COLO668 (cell line): Measurements from ENCODE around the gene RAB29.
"Not testable (repeated sequence)": the region's sequence is repeated elsewhere in the genome, so short reads cannot be mapped to it uniquely, and the experiment has no call there.

Source experiments
- DNase-seq: peaks from one replicate; lab custom pipeline; 2025; ENCODE audit not compliant: unreplicated experiment; lab: John Stamatoyannopoulos, UW

The RAB29 gene

DNA sequence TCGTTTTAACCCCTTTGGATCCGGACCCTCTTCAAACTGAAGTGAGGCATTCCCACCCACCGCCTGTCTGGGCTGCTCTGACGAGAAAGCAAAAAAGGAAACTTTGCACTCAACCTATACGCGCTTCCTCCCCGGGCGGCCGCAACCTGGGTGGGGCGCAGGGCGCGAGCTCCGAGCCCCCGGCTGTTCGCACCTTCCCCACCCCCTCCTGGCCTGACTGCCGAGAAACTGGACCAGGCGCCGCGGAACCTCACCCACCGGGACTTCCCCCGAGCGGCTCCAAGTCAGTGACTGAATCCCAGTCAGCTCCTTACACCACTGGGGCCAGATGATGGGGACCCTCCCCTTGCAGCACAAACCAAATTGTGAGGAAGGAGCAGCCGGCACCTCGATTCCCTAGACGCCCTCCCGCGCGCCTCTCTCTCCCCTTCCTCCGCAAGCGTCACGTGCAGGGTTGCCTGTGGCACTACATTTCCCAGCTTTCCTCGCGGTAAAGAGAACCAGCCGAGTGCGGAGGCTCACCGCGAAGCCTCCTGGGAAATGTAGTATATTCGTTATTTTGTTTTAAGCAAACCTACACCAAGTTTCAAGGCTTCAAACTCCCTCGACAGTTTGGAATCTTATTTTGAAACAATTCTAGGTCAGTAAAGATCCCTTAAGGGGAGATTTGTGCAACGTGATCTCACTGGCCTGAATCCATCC is at the start of gene RAB29:
Gene RAB29 (minus strand): TSS at position 468 of the 702 bp plus-strand sequence. CDS start 526 bp downstream, outside the sequence.
- peak; percentile 84 for DNase-seq

GRCh38 chr1:205824180-205824579 is 48.9 kb upstream of the RAB29 start:
- DNase-seq, result no peak

- DNase-seq, result not testable (repeated sequence)
Observed at GRCh38 chr1:205823260-205823659, 48.0 kb upstream of the RAB29 start.

- no peak for DNase-seq
Observed at GRCh38 chr1:205822397-205822796, 47.1 kb upstream of the RAB29 start.

- no peak for DNase-seq
Observed at GRCh38 chr1:205817988-205818387, 42.7 kb upstream of the RAB29 start.

DNA sequence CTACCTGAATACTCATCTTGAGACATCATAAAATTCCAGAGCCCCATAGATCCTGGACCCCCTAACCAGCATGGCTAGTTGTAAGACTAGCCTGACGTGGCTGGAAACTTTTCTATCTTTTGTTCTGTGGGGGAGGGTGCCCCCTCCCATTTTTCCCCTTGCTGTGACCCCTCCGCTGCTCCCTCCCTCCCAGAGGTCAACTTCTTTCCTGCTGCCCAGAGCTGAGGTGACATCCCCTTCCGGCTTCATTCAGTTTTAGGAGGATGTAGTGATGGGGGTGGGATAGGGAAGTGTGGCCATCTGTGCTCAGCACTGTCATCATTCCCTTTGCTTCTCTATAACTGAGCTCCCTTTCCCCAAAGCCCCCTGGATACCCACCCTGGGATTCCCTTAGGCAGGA is 42.1 kb upstream of the RAB29 start:
- no peak for DNase-seq

DNA sequence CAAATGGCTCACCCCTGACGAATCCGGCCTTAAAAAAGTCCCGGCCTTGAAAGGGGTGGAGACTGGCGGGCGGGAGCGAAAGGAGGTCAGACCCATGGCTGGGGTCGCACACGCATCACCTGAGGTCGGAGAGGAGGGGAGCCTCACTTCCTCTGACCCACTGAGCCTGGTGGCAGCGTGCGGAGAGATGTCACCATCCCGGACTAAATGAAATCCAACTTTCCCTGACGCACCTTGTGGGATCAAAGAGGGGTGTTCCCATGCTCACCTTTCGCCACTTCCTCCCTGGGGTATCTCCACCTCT is 38.4 kb upstream of the RAB29 start:
- no peak for DNase-seq

GRCh38 chr1:205812878-205813754 is 37.8 kb upstream of the RAB29 start, which contains the start of gene SLC41A1:
Gene SLC41A1 (minus strand): TSS chr1:205813198. CDS start chr1:205810441, 2,757 bp downstream.
- peak; percentile 94 for DNase-seq

- no peak for DNase-seq
Observed at GRCh38 chr1:205812271-205812877, 37.1 kb upstream of the RAB29 start.

- no peak for DNase-seq
Observed at GRCh38 chr1:205811660-205812059, 36.4 kb upstream of the RAB29 start.

- DNase-seq, result no peak
Observed at GRCh38 chr1:205810448-205811157, 35.3 kb upstream of the RAB29 start.

DNA sequence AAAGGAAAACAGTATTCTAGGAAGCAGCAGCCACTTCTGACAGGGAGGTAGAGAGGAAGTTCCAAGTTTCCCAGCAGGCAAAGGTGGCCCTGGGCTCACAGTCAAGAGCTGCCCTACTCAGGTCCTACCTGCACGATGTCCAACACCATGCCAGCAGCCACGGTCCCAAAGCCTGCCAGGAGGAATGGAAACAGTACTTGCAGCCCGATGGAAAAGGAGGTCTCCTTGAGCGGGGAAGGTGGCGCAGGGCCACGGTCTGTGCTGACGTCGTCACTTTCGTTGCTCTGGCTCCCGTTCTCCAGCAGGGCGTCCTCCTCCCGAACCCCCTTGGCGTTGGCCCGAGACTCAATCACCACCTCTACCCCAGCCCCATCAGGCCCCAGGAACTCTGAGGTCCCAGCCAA is 34.7 kb upstream of the RAB29 start:
- no peak for DNase-seq

DNA sequence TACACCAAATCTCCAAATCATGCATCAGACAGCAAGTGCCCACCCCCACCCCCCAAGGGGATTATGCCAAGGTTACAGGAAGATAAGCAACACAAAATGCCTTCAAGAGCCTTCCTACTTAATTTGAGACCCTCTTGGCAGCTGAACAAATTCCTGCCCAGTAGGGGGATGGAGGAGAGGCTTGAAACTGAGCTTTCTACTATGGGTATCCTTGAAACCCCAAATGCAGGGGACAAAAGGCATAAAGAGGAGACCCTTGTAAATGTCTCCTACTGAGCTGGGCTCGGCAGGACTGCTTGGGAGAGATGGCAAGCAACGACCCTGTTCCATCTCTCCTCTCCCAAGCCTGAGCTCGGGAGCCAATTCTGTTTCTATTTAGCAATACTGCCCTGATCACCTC is 34.2 kb upstream of the RAB29 start:
- DNase-seq, result no peak

DNA sequence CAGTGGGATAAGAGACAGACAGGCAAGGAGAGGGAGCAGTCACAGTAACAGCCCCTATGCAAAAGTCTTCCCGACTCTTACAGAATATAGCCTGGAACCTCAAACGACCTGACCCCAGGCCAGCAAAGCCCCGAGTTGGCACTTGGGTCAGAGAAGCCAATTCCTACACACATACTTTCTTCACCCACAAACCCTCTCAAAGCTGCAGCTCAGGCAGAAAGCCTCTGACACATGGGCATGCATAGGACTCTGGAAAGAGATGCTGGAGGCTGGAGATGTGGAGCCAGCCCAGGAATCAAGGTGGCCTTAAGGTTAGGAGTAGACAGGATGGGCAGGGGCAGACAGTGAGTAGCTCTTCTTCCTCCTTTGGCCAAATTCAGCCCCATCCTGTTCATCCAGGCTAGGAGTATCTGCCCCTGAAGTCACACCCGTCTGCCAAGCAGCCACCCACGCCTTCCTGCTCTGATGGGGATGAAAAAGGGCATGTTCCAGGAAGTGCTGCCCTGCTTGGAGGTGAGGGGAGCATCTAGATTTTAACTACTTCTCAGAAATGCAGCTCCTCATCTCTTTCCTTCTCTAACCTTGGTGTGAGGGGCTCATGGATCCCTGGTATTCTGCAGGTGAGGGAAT is 29.9 kb upstream of the RAB29 start:
- DNase-seq, result no peak

DNA sequence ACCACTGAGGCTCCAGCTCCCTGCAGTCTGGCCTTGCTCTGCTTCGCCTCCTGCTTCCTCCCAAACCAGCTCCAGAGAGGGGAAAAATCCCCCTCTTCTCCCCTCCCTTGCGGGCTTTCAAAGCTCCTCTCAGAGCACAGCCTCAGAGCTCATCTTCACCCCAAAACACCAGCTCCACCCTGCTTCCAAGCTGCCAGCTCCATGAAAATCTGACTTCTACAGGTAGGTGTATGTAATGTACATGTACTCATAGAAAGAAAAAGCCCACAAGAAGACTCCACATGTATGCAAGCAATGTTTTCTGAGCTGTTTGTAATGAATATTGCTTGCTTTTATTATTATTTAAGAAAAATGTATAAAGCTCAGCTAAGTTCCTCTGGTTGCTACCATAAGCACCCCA is 29.3 kb upstream of the RAB29 start:
- no peak for DNase-seq

GRCh38 chr1:205803986-205804385 is 28.7 kb upstream of the RAB29 start:
- no peak for DNase-seq

- DNase-seq, result no peak
Observed at GRCh38 chr1:205802060-205802459, 26.8 kb upstream of the RAB29 start.

DNA sequence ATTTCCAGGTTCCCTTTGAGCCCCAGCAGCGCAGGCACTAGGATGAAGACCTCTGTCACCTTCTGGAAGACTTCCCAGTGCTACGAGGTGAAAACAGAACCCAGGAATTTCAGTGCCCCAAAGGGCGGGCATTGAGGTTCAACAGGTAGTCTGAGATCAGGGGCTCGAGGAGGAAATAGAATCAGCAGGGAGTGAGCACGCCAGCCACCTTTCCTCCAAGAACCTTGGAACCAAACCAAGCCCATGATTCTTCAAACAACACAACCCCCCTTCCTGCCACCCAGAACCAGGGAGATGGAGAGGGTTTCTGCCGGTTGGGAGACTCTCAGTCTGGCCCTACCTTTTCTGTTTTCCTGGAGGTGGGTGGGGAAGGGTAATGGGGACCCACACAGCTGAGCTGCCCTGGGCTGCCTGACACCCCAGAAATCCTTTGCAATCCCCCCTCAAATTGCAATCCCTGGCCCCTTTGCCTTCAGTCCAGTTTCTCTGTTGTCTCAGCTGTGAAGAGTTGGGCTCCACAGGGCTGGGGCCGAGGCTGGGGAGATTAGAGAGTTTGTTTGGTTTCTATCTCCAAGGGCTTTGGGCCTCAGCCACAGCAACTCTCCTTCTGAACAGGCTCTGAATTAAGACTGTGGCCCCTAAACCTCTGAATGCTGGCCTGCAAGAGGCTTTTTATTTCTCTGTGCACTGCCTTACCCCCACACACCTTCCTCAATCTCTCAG is 25.9 kb upstream of the RAB29 start:
- DNase-seq, result no peak

DNA sequence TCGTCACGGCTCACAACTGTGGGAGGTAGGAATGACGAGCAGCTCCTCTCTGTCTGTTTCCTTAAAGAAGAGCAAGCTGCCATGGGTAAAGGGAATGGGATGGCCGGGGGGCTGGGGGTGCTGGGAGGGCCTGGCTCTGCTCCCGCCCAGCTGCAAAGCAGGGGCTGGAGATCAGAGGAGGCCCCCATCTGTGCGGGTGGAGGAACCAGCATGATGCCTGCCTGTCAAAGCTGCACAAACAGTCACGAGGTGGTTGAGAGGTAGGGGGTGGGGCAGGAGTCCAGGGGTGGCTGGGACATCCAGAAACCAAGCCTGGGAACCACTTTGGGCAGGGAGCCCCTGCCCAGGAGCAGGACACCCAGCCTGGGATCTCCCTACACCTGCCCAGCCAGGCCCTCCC is 25.1 kb upstream of the RAB29 start:
- DNase-seq, result no peak

DNA sequence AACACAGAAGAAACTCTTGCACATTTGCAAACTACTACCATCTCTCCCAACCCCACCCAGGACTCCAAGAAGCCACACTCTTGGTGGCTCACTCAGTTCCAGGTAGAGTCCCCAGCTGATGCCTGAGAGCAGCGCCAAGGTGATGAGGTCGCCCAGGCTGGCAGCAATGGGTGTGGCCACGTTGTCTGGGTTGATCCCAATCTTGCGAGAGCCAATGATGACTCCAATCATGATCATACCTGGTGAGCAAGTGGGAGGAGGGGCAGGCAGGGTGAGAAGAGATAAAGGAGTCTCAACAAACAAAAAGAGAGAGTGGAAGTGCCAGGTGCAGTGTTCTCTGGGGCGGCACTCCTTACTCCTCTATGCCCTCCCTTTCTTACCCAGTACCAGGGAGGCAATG is 23.3 kb upstream of the RAB29 start:
- no peak for DNase-seq
